ENCODE results near the gene MCU.
"Not testable (repeated sequence)": the region's sequence is repeated elsewhere in the genome, so short reads cannot be mapped to it uniquely, and the experiment has no call there.

MCU gene

GRCh38 chr10:72731916-72732419 is 40.0 kb downstream of the MCU start:
- DNase-seq (no peak), ATAC-seq (no peak)
- Mint-ChIP-seq H3K4me1 (peaks cover 22% of the 10 kb centered on the region), H3K36me3 (ENCODE audit: low read depth) (peaks cover 5% of the 10 kb centered on the region), H3K27me3 (no peaks in the 10 kb centered on the region), H3K4me3 (no peak overlapping the region), H3K27ac (no peak overlapping the region), H3K9me3 (no peaks in the 10 kb centered on the region)

GRCh38 chr10:72732521-72732920 is 40.6 kb downstream of the MCU start:
- Mint-ChIP-seq H3K27me3 (no peaks in the 10 kb centered on the region), H3K9me3 (no peaks in the 10 kb centered on the region), H3K27ac (no peak overlapping the region), H3K36me3 (ENCODE audit: low read depth) (peaks cover 5% of the 10 kb centered on the region), H3K4me3 (no peak overlapping the region), H3K4me1 (peaks cover 22% of the 10 kb centered on the region)
- ATAC-seq, result no peak
- no peak for DNase-seq

GRCh38 chr10:72733989-72734388 is 42.0 kb downstream of the MCU start:
- no peak for ATAC-seq
- peaks cover 12% of the 10 kb centered on the region for H3K4me1 Mint-ChIP-seq
- no peak overlapping the region for H3K27ac Mint-ChIP-seq
- peaks cover 5% of the 10 kb centered on the region for H3K36me3 Mint-ChIP-seq (ENCODE audit: low read depth)
- H3K27me3 Mint-ChIP-seq, result no peaks in the 10 kb centered on the region
- no peak overlapping the region for H3K4me3 Mint-ChIP-seq
- no peak for DNase-seq
- no peaks in the 10 kb centered on the region for H3K9me3 Mint-ChIP-seq

GRCh38 chr10:72735288-72735936 is 43.5 kb downstream of the MCU start:
- peaks cover 5% of the 10 kb centered on the region for H3K4me1 Mint-ChIP-seq
- ATAC-seq (no peak), DNase-seq (no peak)
- peaks cover 5% of the 10 kb centered on the region for H3K36me3 Mint-ChIP-seq (ENCODE audit: low read depth)
- H3K27ac Mint-ChIP-seq, result no peak overlapping the region
- no peak overlapping the region for H3K4me3 Mint-ChIP-seq
- H3K27me3 Mint-ChIP-seq, result no peaks in the 10 kb centered on the region
- no peaks in the 10 kb centered on the region for H3K9me3 Mint-ChIP-seq

GRCh38 chr10:72736176-72736827 is 44.4 kb downstream of the MCU start:
- H3K36me3 Mint-ChIP-seq (ENCODE audit: low read depth), result peaks cover 5% of the 10 kb centered on the region
- ATAC-seq (no peak), DNase-seq (no peak)
- H3K27ac Mint-ChIP-seq, result no peak overlapping the region
- H3K9me3 Mint-ChIP-seq, result no peaks in the 10 kb centered on the region
- no peak overlapping the region for H3K4me3 Mint-ChIP-seq
- no peaks in the 10 kb centered on the region for H3K27me3 Mint-ChIP-seq
- H3K4me1 Mint-ChIP-seq, result peaks cover 8% of the 10 kb centered on the region

- Mint-ChIP-seq H3K36me3 (ENCODE audit: low read depth) (peaks cover 2% of the 10 kb centered on the region), H3K4me3 (no peak overlapping the region), H3K27me3 (no peaks in the 10 kb centered on the region), H3K4me1 (peaks cover 8% of the 10 kb centered on the region), H3K27ac (no peak overlapping the region), H3K9me3 (no peaks in the 10 kb centered on the region)
- ATAC-seq, result no peak
- DNase-seq, result no peak
These were observed 44.9 kb downstream of the MCU start for GRCh38 chr10:72736828-72737220.

- not testable (repeated sequence) for H3K36me3 Mint-ChIP-seq (ENCODE audit: low read depth); H3K4me1 Mint-ChIP-seq; DNase-seq; H3K9me3 Mint-ChIP-seq; H3K27ac Mint-ChIP-seq; H3K27me3 Mint-ChIP-seq; ATAC-seq; H3K4me3 Mint-ChIP-seq
These were observed 45.4 kb downstream of the MCU start for GRCh38 chr10:72737357-72737756.

- Mint-ChIP-seq H3K27me3 (no peaks in the 10 kb centered on the region), H3K4me1 (peaks cover 8% of the 10 kb centered on the region), H3K27ac (no peak overlapping the region), H3K36me3 (ENCODE audit: low read depth) (peaks cover 2% of the 10 kb centered on the region), H3K9me3 (no peaks in the 10 kb centered on the region), H3K4me3 (no peak overlapping the region)
- ATAC-seq (no peak), DNase-seq (no peak)
These were observed 46.5 kb downstream of the MCU start for GRCh38 chr10:72738486-72738885.

- Mint-ChIP-seq H3K4me1 (peaks cover 8% of the 10 kb centered on the region), H3K4me3 (no peak overlapping the region), H3K27me3 (no peaks in the 10 kb centered on the region), H3K9me3 (no peaks in the 10 kb centered on the region), H3K36me3 (ENCODE audit: low read depth) (no peaks in the 10 kb centered on the region), H3K27ac (no peak overlapping the region)
- no peak for DNase-seq
- ATAC-seq, result peak; percentile 52
These were observed 48.6 kb downstream of the MCU start for GRCh38 chr10:72740528-72740927.

- Mint-ChIP-seq H3K9me3 (no peaks in the 10 kb centered on the region), H3K27ac (no peak overlapping the region), H3K36me3 (ENCODE audit: low read depth) (no peaks in the 10 kb centered on the region), H3K4me3 (no peak overlapping the region), H3K4me1 (peaks cover 4% of the 10 kb centered on the region), H3K27me3 (no peaks in the 10 kb centered on the region)
- DNase-seq, result no peak
- no peak for ATAC-seq
These were observed 50.1 kb downstream of the MCU start for GRCh38 chr10:72742092-72742491.

- no peak overlapping the region for H3K27ac Mint-ChIP-seq
- ATAC-seq (no peak), DNase-seq (no peak)
- peaks cover 4% of the 10 kb centered on the region for H3K4me1 Mint-ChIP-seq
- no peaks in the 10 kb centered on the region for H3K9me3 Mint-ChIP-seq
- no peaks in the 10 kb centered on the region for H3K27me3 Mint-ChIP-seq
- H3K36me3 Mint-ChIP-seq (ENCODE audit: low read depth), result no peaks in the 10 kb centered on the region
- no peak overlapping the region for H3K4me3 Mint-ChIP-seq
These were observed 50.9 kb downstream of the MCU start for GRCh38 chr10:72742797-72743196.

- Mint-ChIP-seq H3K4me3 (no peak overlapping the region), H3K36me3 (ENCODE audit: low read depth) (peaks cover 2% of the 10 kb centered on the region), H3K27ac (no peak overlapping the region), H3K27me3 (no peaks in the 10 kb centered on the region), H3K9me3 (no peaks in the 10 kb centered on the region), H3K4me1 (peaks cover 4% of the 10 kb centered on the region)
- no peak for DNase-seq
- ATAC-seq, result no peak
These were observed 52.6 kb downstream of the MCU start for GRCh38 chr10:72744566-72744965.

GRCh38 chr10:72746426-72747363 is 54.8 kb downstream of the MCU start:
- Mint-ChIP-seq H3K36me3 (ENCODE audit: low read depth) (peaks cover 2% of the 10 kb centered on the region), H3K27ac (no peak overlapping the region), H3K4me1 (no peaks in the 10 kb centered on the region), H3K27me3 (no peaks in the 10 kb centered on the region), H3K4me3 (no peak overlapping the region), H3K9me3 (no peaks in the 10 kb centered on the region)
- DNase-seq, result no peak
- no peak for ATAC-seq

GRCh38 chr10:72747521-72747920 is 55.6 kb downstream of the MCU start:
- Mint-ChIP-seq H3K27ac (no peak overlapping the region), H3K4me3 (no peak overlapping the region), H3K27me3 (no peaks in the 10 kb centered on the region), H3K9me3 (no peaks in the 10 kb centered on the region), H3K4me1 (no peaks in the 10 kb centered on the region), H3K36me3 (ENCODE audit: low read depth) (peaks cover 2% of the 10 kb centered on the region)
- no peak for DNase-seq
- no peak for ATAC-seq

Data from activated naive CD8-positive, alpha-beta T cell treated with anti-CD3 and anti-CD28 coated beads, Interleukin-2, amount 50 U/mL, for 24 hours (primary cell).